Gastrocnemius medialis (tissue), 4 donors: ENCODE results near the gene VPS41.

ENCODE experiments used
- POLR2A ChIP-seq, 2 donors: fragments of 450-650 bp; IDR thresholded peaks; one replicate each; pipeline ENCODE4 v1.6.1; 2017; ENCODE audit warnings: antibody characterized with exemption in 2 of 2, mild to moderate bottlenecking in 2 of 2, moderate library complexity in 2 of 2
- TF ChIP-seq, protein P1 (sequence below), 5 experiments: fragments of 450-650 bp in 3 of 5; fragments of 200-600 bp in 2 of 5; sonication (generic) in 2 of 5; IDR thresholded peaks in 4 of 5; conservative IDR thresholded peaks in 1 of 5; 1 replicate in 4 of 5; 2 replicates in 1 of 5; pipeline ENCODE4 v1.5.1; 2016 to 2019; ENCODE audit warnings: antibody characterized with exemption in 5 of 5, mild to moderate bottlenecking in 3 of 5, moderate library complexity in 3 of 5

- no peak for TF ChIP-seq POLR2A (IDR thresholded peaks at IDR 0.05)
- TF ChIP-seq, protein P1, sequence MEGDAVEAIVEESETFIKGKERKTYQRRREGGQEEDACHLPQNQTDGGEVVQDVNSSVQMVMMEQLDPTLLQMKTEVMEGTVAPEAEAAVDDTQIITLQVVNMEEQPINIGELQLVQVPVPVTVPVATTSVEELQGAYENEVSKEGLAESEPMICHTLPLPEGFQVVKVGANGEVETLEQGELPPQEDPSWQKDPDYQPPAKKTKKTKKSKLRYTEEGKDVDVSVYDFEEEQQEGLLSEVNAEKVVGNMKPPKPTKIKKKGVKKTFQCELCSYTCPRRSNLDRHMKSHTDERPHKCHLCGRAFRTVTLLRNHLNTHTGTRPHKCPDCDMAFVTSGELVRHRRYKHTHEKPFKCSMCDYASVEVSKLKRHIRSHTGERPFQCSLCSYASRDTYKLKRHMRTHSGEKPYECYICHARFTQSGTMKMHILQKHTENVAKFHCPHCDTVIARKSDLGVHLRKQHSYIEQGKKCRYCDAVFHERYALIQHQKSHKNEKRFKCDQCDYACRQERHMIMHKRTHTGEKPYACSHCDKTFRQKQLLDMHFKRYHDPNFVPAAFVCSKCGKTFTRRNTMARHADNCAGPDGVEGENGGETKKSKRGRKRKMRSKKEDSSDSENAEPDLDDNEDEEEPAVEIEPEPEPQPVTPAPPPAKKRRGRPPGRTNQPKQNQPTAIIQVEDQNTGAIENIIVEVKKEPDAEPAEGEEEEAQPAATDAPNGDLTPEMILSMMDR (IDR thresholded peaks at IDR 0.05 in 4 of 5, conservative IDR thresholded peaks at IDR 0.05 in 1 of 5): no peak
Observed at GRCh38 chr7:38813768-38814167, 95.2 kb downstream of the VPS41 start.
